GM12864 (cell line): ENCODE data around the gene XPNPEP1.

Source experiments
- DNase-seq: peaks from one replicate; pipeline ENCODE4 v3.0.0-alpha.2; 2011; ENCODE audit warnings: low read depth
- H3K4me3 ChIP-seq: 2 replicates; pipeline ENCODE4 v1.5.1; 2011; ENCODE audit warnings: mild to moderate bottlenecking, low read depth, low read length, control low read depth
- TF ChIP-seq, protein P1 (sequence below): IDR thresholded peaks from 2 replicates; pipeline ENCODE4 v1.5.1; 2011; ENCODE audit warnings: low read depth, mild to moderate bottlenecking, moderate library complexity, low read length, control low read depth, inconsistent platforms; ENCODE audit errors: missing control alignments

Gene XPNPEP1

DNA sequence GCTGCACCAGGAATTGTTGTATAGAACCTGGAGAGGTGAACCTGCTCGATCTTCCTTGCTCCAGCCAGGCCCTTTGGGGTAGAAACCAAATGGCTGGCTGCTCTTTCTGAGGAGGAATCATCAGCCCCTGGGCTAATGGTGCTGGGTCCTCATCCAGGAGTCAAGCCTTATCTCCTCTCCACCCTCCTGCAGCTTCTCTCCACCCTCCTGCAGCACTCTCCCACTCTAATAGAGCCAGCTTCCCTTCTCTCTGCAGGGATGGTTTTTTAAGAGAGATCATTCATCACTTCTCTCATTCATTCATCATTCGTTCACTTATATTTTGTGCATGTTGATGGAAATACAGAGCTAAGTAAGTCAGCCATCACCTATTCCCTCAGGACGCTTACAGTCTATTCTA lies 103.5 kb downstream of the XPNPEP1 start:
- no peak for DNase-seq
- no peak overlapping the region for H3K4me3 ChIP-seq
- TF ChIP-seq, protein P1, sequence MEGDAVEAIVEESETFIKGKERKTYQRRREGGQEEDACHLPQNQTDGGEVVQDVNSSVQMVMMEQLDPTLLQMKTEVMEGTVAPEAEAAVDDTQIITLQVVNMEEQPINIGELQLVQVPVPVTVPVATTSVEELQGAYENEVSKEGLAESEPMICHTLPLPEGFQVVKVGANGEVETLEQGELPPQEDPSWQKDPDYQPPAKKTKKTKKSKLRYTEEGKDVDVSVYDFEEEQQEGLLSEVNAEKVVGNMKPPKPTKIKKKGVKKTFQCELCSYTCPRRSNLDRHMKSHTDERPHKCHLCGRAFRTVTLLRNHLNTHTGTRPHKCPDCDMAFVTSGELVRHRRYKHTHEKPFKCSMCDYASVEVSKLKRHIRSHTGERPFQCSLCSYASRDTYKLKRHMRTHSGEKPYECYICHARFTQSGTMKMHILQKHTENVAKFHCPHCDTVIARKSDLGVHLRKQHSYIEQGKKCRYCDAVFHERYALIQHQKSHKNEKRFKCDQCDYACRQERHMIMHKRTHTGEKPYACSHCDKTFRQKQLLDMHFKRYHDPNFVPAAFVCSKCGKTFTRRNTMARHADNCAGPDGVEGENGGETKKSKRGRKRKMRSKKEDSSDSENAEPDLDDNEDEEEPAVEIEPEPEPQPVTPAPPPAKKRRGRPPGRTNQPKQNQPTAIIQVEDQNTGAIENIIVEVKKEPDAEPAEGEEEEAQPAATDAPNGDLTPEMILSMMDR = no peak
